Erythroblast (primary cell): ENCODE results near the gene DIPK1C.

Source experiments
- GATA1 ChIP-seq: IDR thresholded peaks from 2 replicates; pipeline ENCODE4 v1.6.1; 2011; ENCODE audit warnings: low read depth, mild to moderate bottlenecking, control low read depth, low read length, moderate library complexity
- POLR2A ChIP-seq: IDR thresholded peaks from 2 replicates; pipeline ENCODE4 v1.6.1; 2011; ENCODE audit warnings: mild to moderate bottlenecking, low read length

- TF ChIP-seq POLR2A (no peak), GATA1 (no peak)
Measured at GRCh38 chr18:74434466-74434865, 22.6 kb downstream of the DIPK1C start.
